GM18498 (cell line): Measurements from ENCODE around the gene EEF1A1.
A peak's percentile ranks its signal among the peaks of the same experiment; 100 is the strongest.
"Not testable (repeated sequence)": the region's sequence is repeated elsewhere in the genome, so short reads cannot be mapped to it uniquely, and the experiment has no call there.

Experiments
- ATAC-seq: cut with Tn5 transposase; IDR thresholded peaks from one replicate; pipeline ENCODE4 v1.9.1; 2021; ENCODE audit warnings: mild to moderate bottlenecking, moderate library complexity; ENCODE audit not compliant: unreplicated experiment

EEF1A1 gene

DNA sequence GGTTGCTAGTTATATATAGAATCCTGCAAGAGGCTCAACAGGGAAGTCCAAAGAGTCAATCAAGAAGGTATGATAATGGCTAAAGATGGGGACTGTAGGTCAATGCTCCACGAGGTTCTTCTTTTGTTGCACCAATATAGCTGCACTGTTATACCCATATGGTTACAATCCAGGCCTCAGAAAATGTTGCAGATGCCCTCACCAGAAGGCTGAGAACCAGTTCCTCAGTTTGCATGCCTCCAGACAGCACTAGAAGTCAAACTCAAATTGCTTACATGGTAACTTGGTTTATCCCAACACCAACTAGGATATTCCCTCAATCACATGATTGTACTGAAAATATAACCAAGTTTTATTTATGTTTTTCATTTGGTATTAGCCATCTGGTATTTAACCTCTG is 12.1 kb downstream of the EEF1A1 start:
- ATAC-seq, result no peak

DNA sequence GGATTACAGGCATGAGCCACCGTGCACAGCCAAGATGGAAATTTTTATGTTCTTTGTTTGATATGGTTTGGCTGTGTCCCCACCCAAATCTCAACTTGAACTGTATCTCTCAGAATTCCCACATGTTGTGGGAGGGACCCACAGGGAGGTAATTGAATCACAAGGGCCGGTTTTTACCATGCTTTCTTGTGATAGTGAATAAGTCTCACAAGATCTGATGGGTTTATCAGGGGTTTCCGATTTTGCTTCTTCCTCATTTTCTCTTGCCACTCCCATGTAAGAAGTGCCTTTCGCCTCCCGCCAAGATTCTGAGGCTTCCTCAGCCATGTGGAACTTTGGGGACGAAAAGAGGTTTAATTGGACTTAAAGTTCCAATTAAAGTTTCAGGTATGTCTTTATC is 14.6 kb downstream of the EEF1A1 start:
- no peak for ATAC-seq

DNA sequence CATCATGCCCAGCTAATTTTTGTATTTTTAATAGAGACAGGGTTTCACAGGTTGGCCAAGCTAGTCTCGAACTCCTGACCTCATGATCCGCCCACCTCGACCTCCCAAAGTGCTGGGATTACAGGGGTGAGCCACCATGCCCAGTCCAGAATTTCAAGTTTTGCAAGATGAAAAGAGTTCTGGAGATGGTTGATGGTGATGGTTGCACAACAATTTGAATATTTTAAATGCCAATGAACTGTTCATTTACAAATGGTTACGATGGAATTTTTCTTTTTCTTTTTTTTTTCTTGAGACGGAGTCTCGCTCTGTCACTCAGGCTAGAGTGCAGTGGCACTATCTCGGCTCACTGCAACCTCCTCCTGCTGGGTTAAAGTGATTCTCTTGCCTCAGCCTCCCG is 15.1 kb downstream of the EEF1A1 start:
- ATAC-seq, result not testable (repeated sequence)

DNA sequence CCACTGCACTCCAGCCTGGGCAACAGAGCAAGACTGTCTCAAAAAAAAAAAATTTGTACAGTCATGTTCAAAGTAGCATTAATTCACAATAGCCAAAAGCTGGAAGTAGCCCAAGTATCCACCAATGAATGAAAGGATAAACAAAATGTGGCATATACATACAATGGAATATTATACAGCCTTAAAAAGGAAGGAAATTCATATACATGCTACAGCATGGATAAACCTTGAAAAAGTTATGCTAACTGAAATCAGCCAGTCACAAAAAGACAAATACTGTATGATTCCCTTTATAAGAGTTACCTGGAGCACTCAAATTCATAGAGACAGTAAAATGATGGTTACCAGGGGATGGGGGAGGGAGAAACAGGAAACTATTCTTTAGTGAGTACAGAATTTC is 15.7 kb downstream of the EEF1A1 start:
- no peak for ATAC-seq

DNA sequence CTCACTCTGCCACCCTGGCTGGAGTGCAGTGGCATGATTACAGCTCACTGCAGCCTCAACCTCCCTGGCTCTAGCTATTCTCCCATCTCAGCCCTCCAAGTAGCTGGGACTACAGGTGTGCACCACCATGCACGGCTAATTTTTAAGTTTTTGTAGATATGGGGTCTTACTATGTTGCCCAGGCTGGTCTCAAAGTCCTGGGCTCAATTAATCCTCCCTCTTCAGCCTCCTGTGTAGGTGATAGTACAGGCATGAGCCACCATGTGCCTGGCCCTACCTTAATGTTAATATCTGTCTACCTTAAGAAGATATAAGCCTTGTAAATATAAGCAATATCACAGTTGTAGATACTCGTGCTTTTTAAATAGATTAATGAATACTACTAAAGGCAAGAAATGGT is 16.7 kb downstream of the EEF1A1 start:
- ATAC-seq, result no peak

DNA sequence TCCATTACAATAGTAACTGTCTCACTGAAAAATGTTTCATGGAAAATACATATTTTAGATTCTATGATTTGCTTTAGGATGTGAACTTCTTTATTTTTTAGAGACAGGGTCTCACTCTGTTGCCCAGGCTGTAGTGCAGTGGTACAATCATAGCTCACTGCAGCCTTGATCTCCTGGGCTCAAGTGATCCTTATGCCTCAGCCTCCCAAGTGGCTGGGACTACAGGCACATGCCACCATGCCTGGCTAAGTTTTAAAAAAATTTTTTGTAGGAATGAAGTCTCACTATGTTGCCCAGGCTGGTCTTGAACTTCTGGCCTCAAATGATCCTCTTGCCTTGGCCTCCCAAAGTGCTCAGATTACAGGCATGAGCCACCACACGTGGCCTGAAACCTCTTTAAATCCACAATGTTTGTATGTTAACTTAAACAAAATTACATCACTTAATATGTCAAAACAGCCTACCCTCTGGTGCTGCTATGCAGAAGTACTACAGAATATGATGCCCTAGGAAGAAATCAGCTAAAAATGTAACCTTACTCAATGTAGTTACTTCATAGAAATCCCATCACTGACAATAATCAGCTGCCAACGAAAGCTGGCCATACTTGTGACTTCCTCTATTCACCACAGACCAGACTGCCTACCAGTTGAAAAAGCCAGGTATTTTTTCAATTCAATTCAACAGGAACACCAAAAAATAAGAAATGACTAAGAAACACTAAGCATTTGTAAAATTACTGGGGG is 17.6 kb downstream of the EEF1A1 start:
- no peak for ATAC-seq

DNA sequence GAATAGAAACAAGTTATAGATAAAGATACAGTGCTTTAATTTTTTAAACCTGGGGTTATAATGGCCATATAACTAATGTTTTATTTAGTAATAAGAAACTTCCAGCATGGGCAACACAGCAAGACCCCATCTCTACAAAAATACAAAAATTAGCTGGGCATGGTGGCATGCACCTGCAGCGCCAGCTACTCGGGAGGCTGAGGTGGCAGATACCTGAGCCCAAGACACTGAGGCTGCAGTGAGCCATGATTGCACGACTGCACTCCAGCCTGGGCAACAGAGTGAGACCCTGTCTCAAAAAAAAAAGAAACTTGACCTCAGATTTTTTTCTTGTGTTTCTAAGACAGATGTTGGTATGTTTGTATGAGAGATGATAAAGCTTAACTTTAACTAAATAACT is 22.9 kb downstream of the EEF1A1 start:
- no peak for ATAC-seq

DNA sequence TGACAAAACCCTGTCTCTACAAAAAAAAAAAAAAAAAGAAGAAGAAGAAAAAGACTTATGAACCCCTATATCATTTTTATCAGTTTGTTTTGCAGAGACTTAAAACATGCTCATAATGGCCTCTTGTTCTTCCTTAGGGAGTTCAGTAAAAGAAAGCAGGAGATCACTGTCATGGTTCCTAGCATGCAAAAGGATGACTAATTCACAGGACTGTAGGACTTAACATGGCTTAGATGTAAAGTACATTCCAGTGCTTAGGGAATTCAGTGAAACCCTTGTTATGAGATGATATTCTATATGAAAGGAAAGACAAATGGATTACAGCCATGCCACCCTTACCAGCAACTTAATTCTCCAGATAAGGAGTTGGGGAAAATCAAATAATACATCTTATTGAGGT is 29.5 kb downstream of the EEF1A1 start:
- no peak for ATAC-seq

DNA sequence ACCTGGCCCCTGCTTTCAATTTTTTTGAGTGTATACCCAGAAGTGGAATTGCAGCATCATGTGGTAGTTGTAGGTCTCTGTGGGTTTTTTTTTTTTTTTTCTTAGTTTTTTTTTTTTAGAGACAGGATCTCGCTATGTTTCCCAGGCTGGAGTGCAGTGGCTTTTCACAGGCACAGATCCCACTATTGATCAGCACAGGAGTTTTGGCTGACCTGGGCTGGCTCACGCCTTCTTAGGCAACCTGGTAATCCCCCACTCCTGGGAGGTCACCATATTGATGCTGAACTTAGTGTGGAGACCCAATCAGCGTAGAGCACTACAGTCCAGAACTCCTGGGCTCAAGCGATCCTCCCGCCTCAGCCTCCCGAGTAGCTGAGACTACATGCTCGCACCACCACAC is 33.4 kb downstream of the EEF1A1 start:
- ATAC-seq, result no peak

DNA sequence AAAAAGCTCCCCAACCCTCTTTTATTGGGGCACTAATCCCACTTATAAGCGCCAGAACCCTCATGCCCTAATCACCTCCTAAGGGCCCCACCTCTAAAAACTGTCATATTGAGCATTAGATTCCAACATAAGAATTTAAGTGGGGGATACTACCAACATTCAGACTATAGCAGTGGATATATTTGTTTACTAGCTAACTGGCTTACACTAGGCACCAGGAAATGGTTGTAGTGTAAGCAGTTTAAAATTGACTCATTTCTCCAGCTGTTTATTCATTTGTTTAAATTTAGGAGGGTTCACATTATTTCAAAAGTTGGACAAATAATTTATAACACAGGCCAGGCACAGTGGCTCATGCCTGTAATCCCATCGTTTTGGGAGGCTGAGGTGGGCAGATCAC is 36.4 kb downstream of the EEF1A1 start:
- ATAC-seq, result no peak

DNA sequence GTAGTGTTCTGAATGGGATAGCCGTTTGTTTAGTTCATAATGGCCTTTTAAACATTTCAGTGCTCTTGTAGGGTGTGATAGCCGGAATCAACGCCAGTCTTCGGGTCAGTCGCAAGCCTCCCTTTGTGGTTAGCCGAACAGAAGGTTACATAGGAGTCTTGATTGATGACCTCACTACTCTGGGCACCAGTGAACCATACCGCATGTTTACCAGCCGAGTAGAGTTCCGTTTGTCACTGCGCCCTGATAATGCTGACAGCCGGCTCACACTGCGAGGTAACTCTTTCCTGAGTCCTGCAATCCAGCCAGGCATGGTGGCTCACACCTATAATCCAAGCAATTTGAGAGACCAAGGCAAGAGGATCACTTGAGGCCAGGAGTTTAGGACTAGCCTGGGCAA is 38.9 kb downstream of the EEF1A1 start:
- ATAC-seq, result no peak

DNA sequence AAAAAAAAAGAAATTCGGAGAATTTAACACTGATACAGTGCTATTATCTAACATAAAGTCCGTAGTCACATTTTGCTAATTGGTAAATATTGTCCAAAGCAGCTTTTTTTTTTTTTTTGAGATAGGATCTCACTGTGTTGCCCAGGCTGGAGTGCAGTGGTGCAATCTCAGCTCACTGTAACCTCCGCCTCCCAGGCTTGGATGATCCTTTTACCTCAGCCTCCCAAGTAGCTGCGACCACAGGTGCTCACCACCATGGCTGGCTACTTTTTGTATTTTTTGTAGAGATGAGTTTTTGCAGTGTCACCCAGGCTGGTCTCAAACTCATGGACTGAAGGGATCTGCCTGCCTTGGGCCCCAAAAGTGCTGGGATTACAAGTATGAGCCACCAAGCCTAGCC is 43.4 kb downstream of the EEF1A1 start:
- ATAC-seq, result no peak

DNA sequence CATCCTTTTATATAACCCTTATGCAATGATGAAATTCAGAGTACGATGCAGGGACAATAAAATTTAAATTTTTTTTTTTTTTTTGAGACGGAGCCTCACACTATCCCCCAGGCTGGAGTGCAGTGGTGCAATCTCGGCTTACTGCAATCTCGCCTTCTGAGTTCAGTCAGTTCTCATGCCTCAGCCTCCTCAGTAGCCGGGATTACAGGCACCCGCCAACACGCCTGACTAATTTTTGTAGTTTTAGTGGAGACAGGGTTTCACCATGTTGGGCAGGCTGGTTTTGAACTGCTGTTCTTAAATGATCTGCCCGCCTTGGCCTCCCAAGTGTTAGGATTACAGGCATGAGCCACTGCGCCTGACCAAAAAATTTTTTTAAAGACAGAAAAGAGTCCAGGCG is 44.1 kb downstream of the EEF1A1 start:
- ATAC-seq, result no peak

DNA sequence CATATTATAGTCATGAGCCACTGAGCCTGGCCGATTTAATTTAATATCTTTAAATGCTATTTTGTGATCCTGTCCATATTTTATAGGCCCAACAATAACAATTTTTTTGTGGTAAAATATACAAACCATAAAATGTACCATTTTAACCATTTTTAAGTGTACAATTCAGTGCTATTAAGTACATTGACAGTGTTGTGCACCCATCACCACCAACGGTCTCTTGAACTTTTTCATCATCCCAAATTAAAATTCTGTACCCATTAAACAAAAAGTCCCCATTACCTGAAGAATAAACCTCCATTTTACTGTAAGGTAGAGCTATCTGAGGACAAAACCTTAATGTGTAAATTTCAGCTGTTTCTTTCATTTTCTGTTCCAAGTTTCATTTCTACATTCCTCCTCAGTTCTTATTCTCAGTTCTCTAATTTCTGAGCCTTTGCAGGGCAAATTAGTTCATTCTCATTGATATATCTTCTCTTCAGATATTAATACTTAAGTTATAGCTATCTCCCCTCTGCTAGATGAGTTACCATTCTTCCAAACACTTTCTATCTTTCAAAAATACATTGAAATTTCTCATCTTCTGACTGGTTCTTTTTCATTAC is 49.0 kb downstream of the EEF1A1 start:
- ATAC-seq, result peak; percentile 94
